ENCODE data around the gene HOXA1. TPM values are rescaled to one million over a fixed set of nuclear protein-coding genes. Genes with fewer than 3 reads are reported as not detected.

HOXA1 gene
- polyA plus RNA-seq, 2 of the 4 experiments (the other 2 are of a cell fraction) = 2.8 to 5.0 TPM

- WGBS (ENCODE audit: missing lambda C conversion rate) = 54% methylated on average over 14 of the region's 14 CpGs
- Histone ChIP-seq H3K9me3 (no peaks in the 10 kb centered on the region), H3K27ac (peak overlapping the region; percentile 89 to 90), H3K4me2 (peak overlapping the region; percentile 85), H3K4me1 (peaks cover 42% of the 10 kb centered on the region), H3K4me3 (peak overlapping the region; percentile 57)
- TF ChIP-seq KDM1A (IDR thresholded peaks at IDR 0.05; ENCODE audit: low read depth) = no peak
- TF ChIP-seq ZC3H11A (IDR thresholded peaks at IDR 0.05) = no peak
- TF ChIP-seq CEBPB (IDR thresholded peaks at IDR 0.05) = peak; percentile 65 to 90; a peak in 3 of 4 replicates
- no peak for TF ChIP-seq E2F6 (IDR thresholded peaks at IDR 0.05; ENCODE audit: borderline replicate concordance, low read depth)
- DNase-seq (ENCODE audit: low read depth in 1 of 2, low spot score in 1 of 2) (no peak), ATAC-seq (peak; percentile 27 to 37; a peak in 3 of 6 replicates), FAIRE-seq (no peak)
- ChIA-PET CTCF (interaction anchor here (0.5 to 2.6 kb wide), 4 partner anchors 9 to 462 kb away, joined by 3 to 6 read pairs (median 3); partner anchors contain the start of gene HOXA5), POLR2A (interaction anchor here (0.8 to 1.9 kb wide), 5 partner anchors 8 to 259 kb away, joined by 3 to 9 read pairs (median 5); partner anchors contain the start of genes HOXA4, HOXA5 and SKAP2)
Measured at GRCh38 chr7:27123007-27123476, 27.2 kb upstream of the HOXA1 start.

GRCh38 chr7:27122077-27122910, 26.5 kb upstream of the HOXA1 start:
- ATAC-seq (peak; percentile 63 to 69), DNase-seq (ENCODE audit: low read depth in 1 of 2, low spot score in 1 of 2) (peak; percentile 55 to 69), FAIRE-seq (no peak)
- POLR2A ChIA-PET = interaction anchor here (0.8 to 1.9 kb wide), 7 partner anchors 8 to 258 kb away, joined by 3 to 9 read pairs (median 5); partner anchors contain the start of genes HOXA4, HOXA5 and SKAP2
- 3% methylated on average over 39 of the region's 42 CpGs for WGBS (ENCODE audit: missing lambda C conversion rate)
- TF ChIP-seq E2F6 (IDR thresholded peaks at IDR 0.05; ENCODE audit: borderline replicate concordance, low read depth) (peak; percentile 50; the same call in 1 of the 2 replicates), RAD21 (conservative IDR thresholded peaks at IDR 0.05 in 1 of 2, IDR thresholded peaks at IDR 0.05 in 1 of 2) (0 out of 5 replicates have a peak, but pooled peaks of 1 of the 2 experiments have one; percentile 11), ESRRA (IDR thresholded peaks at IDR 0.05; ENCODE audit: borderline replicate concordance, low read length) (no peak), RFX5 (IDR thresholded peaks at IDR 0.05) (no peak), TP53 (CRISPR knock-in tag; IDR thresholded peaks at IDR 0.05) (no peak), PHF8 (IDR thresholded peaks at IDR 0.05; ENCODE audit: borderline replicate concordance, low read depth) (peak; percentile 30; the same call in 1 of the 2 replicates), USF2 (IDR thresholded peaks at IDR 0.05) (no peak), CBX2 (IDR thresholded peaks at IDR 0.05; ENCODE audit: borderline replicate concordance, low read depth) (no peak), MAX (IDR thresholded peaks at IDR 0.05) (peak; percentile 68), POLR2A (IDR thresholded peaks at IDR 0.05; ENCODE audit: low read length) (peak; percentile 36), JUN (IDR thresholded peaks at IDR 0.05) (peak in 1 of 2 experiments; percentile 47; a peak in 3 of 5 replicates)
- H3K9me3 ChIP-seq = no peaks in the 10 kb centered on the region
- H3K27ac ChIP-seq = peak overlapping the region; percentile 89 to 90
- H3K4me3 ChIP-seq = peak overlapping the region; percentile 57
- H3K4me2 ChIP-seq = peak overlapping the region; percentile 85
- CTCF ChIA-PET = interaction anchor here (0.5 to 2.6 kb wide), 7 partner anchors 8 to 461 kb away, joined by 3 to 6 read pairs (median 4); partner anchors contain the start of genes HOXA4 and HOXA5
- peaks cover 49% of the 10 kb centered on the region for H3K4me1 ChIP-seq

GRCh38 chr7:27121684-27122076, 25.9 kb upstream of the HOXA1 start:
- no peak for FAIRE-seq
- DNase-seq (ENCODE audit: low read depth in 1 of 2, low spot score in 1 of 2) = no peak
- ChIA-PET CTCF (interaction anchor here (0.8 to 2.6 kb wide), 6 partner anchors 9 to 435 kb away, joined by 3 to 6 read pairs (median 4); partner anchors contain the start of genes HOXA4 and HOXA5), POLR2A (interaction anchor here (0.9 to 1.9 kb wide), 7 partner anchors 7 to 257 kb away, joined by 3 to 9 read pairs (median 6); partner anchors contain the start of genes HOXA4 and SKAP2)
- Histone ChIP-seq H3K9me3 (no peaks in the 10 kb centered on the region), H3K27ac (peak overlapping the region; percentile 89 to 90), H3K4me3 (peak overlapping the region; percentile 57), H3K4me2 (peak overlapping the region; percentile 85), H3K4me1 (peaks cover 55% of the 10 kb centered on the region)
- TF ChIP-seq E2F6 (IDR thresholded peaks at IDR 0.05; ENCODE audit: borderline replicate concordance, low read depth) (0 out of 2 replicates have a peak, but pooled peaks have one; percentile 15), HDAC2 (IDR thresholded peaks at IDR 0.05) (no peak)
- 1% methylated on average over 7 of the region's 7 CpGs for WGBS (ENCODE audit: missing lambda C conversion rate)
- ATAC-seq = peak in 1 of 2 experiments; percentile 1; a peak in 1 of 6 replicates
